Measurements from ENCODE around the gene FOXP4. TPM values are rescaled to one million over a fixed set of nuclear protein-coding genes. Genes with fewer than 3 reads are reported as not detected.

FOXP4 gene
- total RNA-seq, 1 donor: 3.5 TPM

GRCh38 chr6:41598670-41599014, 52.5 kb downstream of the FOXP4 start:
- H3K4me3 ChIP-seq (ENCODE audit: low read length): no peak overlapping the region
- no peaks in the 10 kb centered on the region for H3K27me3 ChIP-seq (ENCODE audit: insufficient read depth, low read length)
- H3K4me1 ChIP-seq (ENCODE audit: insufficient read depth, low read length): peaks cover 7% of the 10 kb centered on the region
- no peaks in the 10 kb centered on the region for H3K9me3 ChIP-seq (ENCODE audit: low read depth, low read length)

- H3K9me3 ChIP-seq (ENCODE audit: low read depth, low read length): no peaks in the 10 kb centered on the region
- no peak overlapping the region for H3K4me3 ChIP-seq (ENCODE audit: low read length)
- peaks cover 7% of the 10 kb centered on the region for H3K4me1 ChIP-seq (ENCODE audit: insufficient read depth, low read length)
- no peaks in the 10 kb centered on the region for H3K27me3 ChIP-seq (ENCODE audit: insufficient read depth, low read length)
These were observed 53.1 kb downstream of the FOXP4 start for GRCh38 chr6:41599015-41599851.

DNA sequence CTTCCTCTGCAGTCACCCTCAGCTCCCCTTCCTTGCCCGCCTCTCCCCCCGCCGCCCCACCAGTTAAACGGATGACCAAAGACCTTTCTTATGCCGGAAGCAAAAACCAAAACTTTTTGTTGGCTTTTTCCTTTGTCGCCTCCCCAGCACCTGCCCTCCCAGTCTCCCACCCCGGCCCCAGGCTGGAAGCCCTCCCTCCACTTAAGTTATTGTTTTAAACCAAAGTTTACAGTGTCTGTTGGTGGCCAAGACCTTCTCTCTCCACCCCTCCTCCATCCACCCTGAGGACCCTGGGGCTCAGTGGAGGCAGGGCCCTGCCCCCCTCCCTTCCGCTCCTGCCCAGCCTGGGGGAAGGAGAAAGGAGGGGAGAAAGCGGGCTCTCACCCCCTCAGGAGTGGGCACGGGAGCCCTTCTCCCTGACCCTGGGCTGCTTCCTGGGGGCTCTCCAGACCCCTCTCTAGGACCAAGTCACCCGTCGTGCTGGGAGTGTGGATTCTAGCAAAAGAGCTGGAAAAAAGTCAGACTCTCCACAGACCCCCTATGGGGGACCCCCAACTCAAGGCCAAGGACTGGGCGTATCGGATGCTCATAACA, 53.8 kb downstream of the FOXP4 start:
- Histone ChIP-seq H3K4me1 (ENCODE audit: insufficient read depth, low read length) (peaks cover 7% of the 10 kb centered on the region), H3K9me3 (ENCODE audit: low read depth, low read length) (no peaks in the 10 kb centered on the region), H3K27me3 (ENCODE audit: insufficient read depth, low read length) (no peaks in the 10 kb centered on the region), H3K4me3 (ENCODE audit: low read length) (no peak overlapping the region)

DNA sequence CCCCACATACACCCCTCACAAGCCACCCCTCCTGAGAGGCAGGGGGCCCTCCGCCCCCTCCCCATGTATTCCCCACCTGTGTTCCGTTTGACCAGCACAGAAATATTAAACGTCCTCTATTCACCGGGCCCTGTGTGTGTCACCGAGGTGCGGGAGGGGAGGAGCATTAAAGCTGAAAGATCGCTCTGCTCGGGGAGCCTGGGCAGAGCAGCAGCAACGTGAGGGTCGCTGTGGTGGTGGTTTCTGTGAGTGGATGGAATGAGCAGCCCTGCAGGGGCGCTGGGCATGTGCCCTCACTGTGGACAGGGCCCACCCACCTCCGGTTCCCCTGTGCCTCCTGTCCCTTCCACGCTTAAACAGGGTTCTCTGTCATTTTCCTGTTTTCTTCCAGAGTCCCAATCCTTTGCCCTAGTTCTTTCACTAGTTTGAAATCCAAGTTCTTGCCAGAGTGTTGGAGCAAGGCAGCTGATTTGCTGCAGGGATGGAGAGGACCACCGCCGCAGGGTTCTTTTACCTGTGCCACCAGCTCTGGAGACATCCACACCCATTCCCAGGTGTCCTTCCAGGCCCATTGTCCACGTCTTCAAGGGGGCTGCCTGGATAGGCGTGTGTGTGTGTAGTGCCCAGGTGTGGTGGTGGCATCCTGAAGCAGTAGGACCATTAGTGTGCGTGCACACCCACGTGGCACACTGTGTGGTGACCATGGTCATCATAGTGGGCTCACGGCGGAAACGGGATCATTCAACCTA, 54.5 kb downstream of the FOXP4 start:
- Histone ChIP-seq H3K9me3 (ENCODE audit: low read depth, low read length) (no peaks in the 10 kb centered on the region), H3K4me1 (ENCODE audit: insufficient read depth, low read length) (peaks cover 7% of the 10 kb centered on the region), H3K4me3 (ENCODE audit: low read length) (no peak overlapping the region), H3K27me3 (ENCODE audit: insufficient read depth, low read length) (no peaks in the 10 kb centered on the region)

DNA sequence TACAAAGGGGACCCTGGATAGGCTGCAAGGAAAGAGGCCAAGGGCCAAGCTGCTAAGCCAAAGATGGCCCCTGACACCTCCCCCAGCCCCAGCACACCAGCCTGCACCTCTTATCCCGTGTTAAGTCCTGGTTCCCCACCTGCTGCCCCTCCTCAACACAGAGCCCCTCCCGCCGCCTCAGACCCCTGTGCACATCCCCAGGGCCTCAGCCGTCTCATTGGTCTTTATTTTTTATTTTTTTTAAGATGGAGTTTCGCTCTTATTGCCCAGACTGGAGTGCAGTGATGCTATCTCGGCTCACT, 55.0 kb downstream of the FOXP4 start:
- H3K4me1 ChIP-seq (ENCODE audit: insufficient read depth, low read length): peaks cover 7% of the 10 kb centered on the region
- no peaks in the 10 kb centered on the region for H3K27me3 ChIP-seq (ENCODE audit: insufficient read depth, low read length)
- H3K4me3 ChIP-seq (ENCODE audit: low read length): no peak overlapping the region
- no peaks in the 10 kb centered on the region for H3K9me3 ChIP-seq (ENCODE audit: low read depth, low read length)

DNA sequence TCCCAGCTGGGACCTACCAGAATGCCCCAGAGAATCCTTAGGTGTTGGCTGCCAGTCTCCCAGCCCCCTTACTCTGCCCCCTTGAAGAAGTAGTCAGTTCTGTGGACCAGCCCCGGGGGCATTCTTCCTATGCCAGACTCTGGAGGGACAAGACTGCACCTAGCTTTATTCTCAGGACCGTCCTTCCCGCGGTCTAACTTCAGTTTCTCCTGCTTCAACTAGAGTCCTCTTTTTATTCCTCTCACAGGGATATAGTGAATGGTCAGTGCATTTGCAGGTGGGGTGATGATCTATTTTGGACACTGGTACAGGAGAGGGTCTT, 56.2 kb downstream of the FOXP4 start:
- no peak overlapping the region for H3K4me3 ChIP-seq (ENCODE audit: low read length)
- H3K9me3 ChIP-seq (ENCODE audit: low read depth, low read length): no peaks in the 10 kb centered on the region
- peaks cover 7% of the 10 kb centered on the region for H3K4me1 ChIP-seq (ENCODE audit: insufficient read depth, low read length)
- H3K27me3 ChIP-seq (ENCODE audit: insufficient read depth, low read length): no peaks in the 10 kb centered on the region

DNA sequence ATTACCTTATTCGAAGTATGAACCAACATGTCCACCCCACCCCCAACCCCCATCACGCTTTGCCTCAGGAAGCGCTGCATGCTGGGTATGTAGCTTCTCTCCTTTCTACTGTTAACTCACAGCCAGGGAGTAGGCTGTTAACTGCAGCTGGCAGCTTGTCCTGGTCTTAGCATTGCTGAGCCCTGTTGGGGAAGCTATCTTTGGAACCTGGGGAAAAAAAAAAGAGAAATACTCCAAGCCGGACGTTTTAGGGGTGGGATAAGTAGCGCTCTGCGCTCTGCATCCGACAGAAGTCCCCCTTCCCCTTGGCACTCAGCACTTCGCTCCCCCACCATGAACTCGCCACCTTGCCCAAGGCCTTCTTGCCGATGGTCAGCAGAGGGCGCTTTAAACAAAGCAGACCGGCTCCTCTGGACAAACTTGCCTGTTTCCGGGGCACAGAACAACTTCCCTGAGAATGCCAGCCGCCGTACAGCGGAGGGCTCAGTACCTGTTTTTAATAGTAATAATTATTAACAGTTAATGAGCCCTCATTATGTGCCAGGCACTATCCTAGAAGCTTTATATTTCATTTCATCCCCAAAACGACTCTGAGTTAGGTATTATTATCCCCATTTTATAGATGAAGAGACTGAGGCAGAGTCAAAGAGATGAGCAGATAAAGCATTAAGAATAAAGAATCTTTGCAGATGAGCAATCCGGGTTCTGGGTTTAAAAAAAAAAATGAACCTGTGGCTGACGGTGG, 56.9 kb downstream of the FOXP4 start:
- H3K4me1 ChIP-seq (ENCODE audit: insufficient read depth, low read length): peaks cover 7% of the 10 kb centered on the region
- H3K27me3 ChIP-seq (ENCODE audit: insufficient read depth, low read length): no peaks in the 10 kb centered on the region
- H3K9me3 ChIP-seq (ENCODE audit: low read depth, low read length): no peaks in the 10 kb centered on the region
- H3K4me3 ChIP-seq (ENCODE audit: low read length): no peak overlapping the region

DNA sequence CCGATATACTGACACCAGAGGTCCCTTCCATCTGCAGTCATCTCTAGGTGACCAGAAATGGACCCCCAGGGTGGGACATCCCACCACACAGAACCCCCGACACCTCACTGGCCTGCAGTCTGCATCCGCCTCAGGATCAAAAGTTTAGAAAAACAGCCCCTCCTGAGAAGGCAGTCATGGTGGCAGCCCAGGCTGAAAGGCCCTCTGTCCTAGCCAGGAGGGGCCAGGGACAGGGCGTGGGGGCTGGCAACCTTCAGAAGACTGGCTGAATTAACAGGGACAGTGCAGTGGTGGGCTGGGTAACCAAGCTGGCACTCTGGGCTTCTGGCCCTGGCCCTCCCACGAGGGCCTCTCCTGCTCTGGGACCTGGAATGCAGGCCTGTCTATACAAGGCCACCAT, 57.8 kb downstream of the FOXP4 start:
- no peak overlapping the region for H3K4me3 ChIP-seq (ENCODE audit: low read length)
- H3K9me3 ChIP-seq (ENCODE audit: low read depth, low read length): no peaks in the 10 kb centered on the region
- H3K27me3 ChIP-seq (ENCODE audit: insufficient read depth, low read length): no peaks in the 10 kb centered on the region
- peaks cover 7% of the 10 kb centered on the region for H3K4me1 ChIP-seq (ENCODE audit: insufficient read depth, low read length)

DNA sequence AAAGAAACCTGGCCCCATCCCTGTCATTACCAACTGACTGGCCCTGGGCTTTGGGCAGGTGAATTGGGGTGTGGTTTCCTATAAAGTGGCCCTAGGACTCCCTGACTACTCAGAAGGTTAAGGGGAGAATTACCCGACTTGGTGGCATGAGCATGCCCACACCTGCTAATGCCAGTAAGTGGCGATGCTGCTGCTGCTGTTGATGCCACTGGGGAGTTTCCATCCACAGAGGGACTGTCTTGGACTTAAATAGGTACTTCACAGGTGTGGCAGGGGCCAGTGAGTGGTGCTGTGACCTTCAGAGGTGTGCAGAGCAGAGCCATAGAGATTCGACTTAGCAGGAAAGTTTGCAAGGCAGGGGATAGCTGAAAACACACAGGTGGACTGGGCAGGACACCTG, 59.5 kb downstream of the FOXP4 start:
- H3K27me3 ChIP-seq (ENCODE audit: insufficient read depth, low read length): no peaks in the 10 kb centered on the region
- no peaks in the 10 kb centered on the region for H3K9me3 ChIP-seq (ENCODE audit: low read depth, low read length)
- peaks cover 7% of the 10 kb centered on the region for H3K4me1 ChIP-seq (ENCODE audit: insufficient read depth, low read length)
- no peak overlapping the region for H3K4me3 ChIP-seq (ENCODE audit: low read length)

GRCh38 chr6:41607036-41607435, 60.9 kb downstream of the FOXP4 start:
- Histone ChIP-seq H3K27me3 (ENCODE audit: insufficient read depth, low read length) (no peaks in the 10 kb centered on the region), H3K9me3 (ENCODE audit: low read depth, low read length) (no peaks in the 10 kb centered on the region), H3K4me3 (ENCODE audit: low read length) (no peak overlapping the region), H3K4me1 (ENCODE audit: insufficient read depth, low read length) (peaks cover 7% of the 10 kb centered on the region)

DNA sequence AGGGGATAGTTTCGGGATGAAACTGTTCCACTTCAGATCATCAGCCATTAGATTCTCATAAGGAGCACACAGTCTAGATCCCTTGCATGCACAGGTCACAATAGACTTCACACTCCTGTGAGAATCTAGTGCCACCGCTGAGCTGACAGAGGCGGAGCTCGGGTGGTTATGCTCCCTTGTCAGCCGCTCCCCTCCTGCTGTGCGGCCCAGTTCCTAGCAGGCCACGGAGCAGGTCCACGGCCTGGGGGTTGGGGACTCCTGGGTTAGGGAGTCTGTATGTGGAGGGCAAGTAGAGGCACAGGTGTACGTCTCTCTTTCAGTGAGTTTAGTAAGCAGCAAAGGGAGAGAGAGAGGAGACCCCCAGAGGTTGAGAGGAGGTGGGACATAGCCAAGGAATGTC, 61.6 kb downstream of the FOXP4 start:
- H3K4me1 ChIP-seq (ENCODE audit: insufficient read depth, low read length): peaks cover 6% of the 10 kb centered on the region
- no peak overlapping the region for H3K4me3 ChIP-seq (ENCODE audit: low read length)
- H3K9me3 ChIP-seq (ENCODE audit: low read depth, low read length): no peaks in the 10 kb centered on the region
- H3K27me3 ChIP-seq (ENCODE audit: insufficient read depth, low read length): no peaks in the 10 kb centered on the region

DNA sequence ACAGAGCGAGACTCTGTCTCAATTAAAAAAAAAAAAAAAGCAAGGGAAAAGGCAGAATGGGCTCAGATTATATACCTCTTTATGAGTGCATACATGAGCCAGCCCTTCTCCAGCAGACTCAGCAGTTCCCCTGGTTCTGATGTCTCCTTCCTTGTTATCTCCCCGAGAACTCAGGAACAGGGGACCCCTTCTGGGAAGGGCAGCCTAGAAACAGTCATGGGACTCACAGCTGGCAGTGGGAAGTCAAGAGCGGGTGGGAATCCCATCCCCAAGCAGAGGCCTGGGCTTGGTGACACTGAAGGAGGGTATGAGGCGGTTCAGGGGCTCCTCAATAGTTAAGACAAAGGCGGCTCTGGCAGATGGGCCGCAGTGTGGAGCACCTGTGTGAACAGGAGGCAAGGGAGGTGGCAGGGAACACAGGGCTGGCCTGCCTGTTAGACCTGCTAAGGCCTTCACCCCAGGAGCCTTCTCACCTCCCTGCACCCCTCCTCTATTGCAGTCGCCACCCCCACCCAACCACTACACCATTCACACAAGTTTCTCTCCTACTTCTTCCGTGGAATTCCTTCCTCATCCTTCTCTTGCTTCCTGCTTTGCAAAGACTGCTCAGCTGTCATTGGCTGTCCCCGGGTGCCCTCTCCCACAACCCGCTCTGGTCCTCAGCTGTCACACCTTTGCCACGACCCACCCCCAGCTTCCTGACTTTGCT, 62.4 kb downstream of the FOXP4 start:
- Histone ChIP-seq H3K27me3 (ENCODE audit: insufficient read depth, low read length) (no peaks in the 10 kb centered on the region), H3K4me1 (ENCODE audit: insufficient read depth, low read length) (no peaks in the 10 kb centered on the region), H3K9me3 (ENCODE audit: low read depth, low read length) (no peaks in the 10 kb centered on the region), H3K4me3 (ENCODE audit: low read length) (no peak overlapping the region)

DNA sequence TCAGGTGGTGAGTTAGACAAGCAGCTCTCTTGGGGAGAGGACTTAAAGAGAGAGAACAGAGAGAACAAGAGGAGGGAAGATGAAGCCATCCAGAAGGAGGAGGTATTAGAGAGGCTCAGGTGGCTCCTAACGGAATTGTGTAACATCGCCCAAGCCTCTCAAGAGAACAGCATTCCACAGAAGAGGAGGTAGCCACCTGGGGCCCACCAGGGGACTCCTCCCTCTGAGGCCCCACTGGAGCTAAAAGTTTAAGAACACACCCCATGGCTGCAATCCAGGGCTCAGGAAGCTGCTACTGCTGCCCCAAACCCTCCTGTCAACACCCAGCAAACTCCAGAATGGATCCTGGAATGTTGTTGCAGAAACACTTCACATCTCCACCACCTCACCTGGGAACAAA, 68.5 kb downstream of the FOXP4 start:
- Histone ChIP-seq H3K4me1 (ENCODE audit: insufficient read depth, low read length) (no peaks in the 10 kb centered on the region), H3K4me3 (ENCODE audit: low read length) (no peak overlapping the region), H3K9me3 (ENCODE audit: low read depth, low read length) (no peaks in the 10 kb centered on the region), H3K27me3 (ENCODE audit: insufficient read depth, low read length) (no peaks in the 10 kb centered on the region)

DNA sequence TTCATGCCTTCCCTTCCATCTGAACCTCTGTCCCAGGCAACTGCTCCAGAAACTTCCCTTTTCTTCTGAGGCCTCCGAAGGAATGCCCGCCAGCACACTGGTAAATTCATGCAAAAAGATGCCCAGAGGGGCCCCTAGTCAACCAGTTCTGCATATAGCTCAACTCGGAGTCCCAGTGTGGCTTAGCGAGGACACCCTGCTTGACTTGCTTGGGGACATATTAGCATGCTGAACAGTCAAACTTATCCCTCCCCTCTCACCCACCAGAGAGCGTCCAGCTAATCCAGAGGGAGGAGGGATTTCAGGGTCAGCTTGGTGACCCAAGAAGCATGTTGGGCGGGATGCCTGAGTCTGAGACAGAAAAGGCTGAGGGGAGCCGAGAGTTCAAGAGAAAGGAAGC, 69.1 kb downstream of the FOXP4 start:
- H3K9me3 ChIP-seq (ENCODE audit: low read depth, low read length): no peaks in the 10 kb centered on the region
- H3K4me3 ChIP-seq (ENCODE audit: low read length): no peak overlapping the region
- no peaks in the 10 kb centered on the region for H3K4me1 ChIP-seq (ENCODE audit: insufficient read depth, low read length)
- no peaks in the 10 kb centered on the region for H3K27me3 ChIP-seq (ENCODE audit: insufficient read depth, low read length)

- Histone ChIP-seq H3K4me1 (ENCODE audit: insufficient read depth, low read length) (no peaks in the 10 kb centered on the region), H3K4me3 (ENCODE audit: low read length) (no peak overlapping the region), H3K9me3 (ENCODE audit: low read depth, low read length) (no peaks in the 10 kb centered on the region), H3K27me3 (ENCODE audit: insufficient read depth, low read length) (no peaks in the 10 kb centered on the region)
These were observed 72.4 kb downstream of the FOXP4 start for GRCh38 chr6:41618598-41618997.

Data from mononuclear cell (primary cell).